Erythroblast (primary cell): ENCODE data around the gene CES3.

ENCODE experiments used
- GATA1 ChIP-seq: IDR thresholded peaks from 2 replicates; pipeline ENCODE4 v1.6.1; 2011; ENCODE audit warnings: low read depth, mild to moderate bottlenecking, control low read depth, low read length, moderate library complexity
- POLR2A ChIP-seq: IDR thresholded peaks from 2 replicates; pipeline ENCODE4 v1.6.1; 2011; ENCODE audit warnings: mild to moderate bottlenecking, low read length

GRCh38 chr16:66961065-66961744, at the start of gene CES3:
- no peak for TF ChIP-seq POLR2A
- TF ChIP-seq GATA1, result no peak
